HL-60/S4 treated with retinoic acid at 250 ng/mL for 4 days and 3 days (cell line): Measurements from ENCODE around the gene HGFAC.

Source experiments
- in situ Hi-C: fragments of 300-500 bp; cut with MboI; formaldehyde crosslinking; loops from 2 replicates; pipeline ENCODE4 v1.7.0; 2022; ENCODE audit warnings: low sequenced_read_pairs

HGFAC gene

DNA sequence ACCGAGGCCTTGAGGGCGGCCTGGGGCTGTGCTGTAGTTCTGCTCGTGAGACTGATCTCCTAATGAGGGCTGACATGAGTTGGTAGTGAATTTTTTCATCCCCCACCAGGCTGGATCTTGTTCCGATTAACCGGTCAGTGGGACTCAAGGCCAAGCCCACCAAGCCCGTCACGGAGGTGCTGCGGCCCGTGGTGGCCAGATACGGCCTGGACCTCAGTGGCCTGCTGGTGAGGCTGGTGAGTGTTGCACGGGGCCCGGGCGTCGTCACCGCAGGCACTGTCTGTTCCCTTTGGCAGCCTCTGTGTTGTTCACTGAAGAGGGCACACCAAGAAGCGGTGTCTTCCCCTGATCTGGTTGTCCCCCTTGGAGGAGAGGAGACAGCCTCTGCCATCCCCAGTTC is 18.4 kb upstream of the HGFAC start:
- in situ Hi-C loops, result no loop called here

DNA sequence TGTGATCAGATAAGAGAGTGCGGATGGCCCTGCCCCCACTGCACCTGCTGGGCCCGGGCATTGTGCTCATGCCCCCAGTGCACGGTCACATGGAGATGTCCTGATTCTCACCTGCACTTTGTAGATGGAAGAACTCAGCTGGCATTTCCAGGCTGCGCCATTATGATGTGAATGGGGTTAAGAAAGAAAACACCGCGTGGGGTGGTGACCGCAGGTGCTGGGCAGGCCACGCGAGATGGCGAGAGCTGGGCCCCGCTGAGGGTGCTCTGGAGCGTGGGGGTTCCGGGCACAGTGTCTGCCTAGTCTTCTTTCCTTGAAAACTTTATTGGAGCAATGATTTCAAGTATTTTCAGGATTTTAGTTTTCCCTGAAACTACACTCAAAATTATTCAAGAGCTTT is 17.8 kb upstream of the HGFAC start:
- in situ Hi-C loops, result no loop called here

DNA sequence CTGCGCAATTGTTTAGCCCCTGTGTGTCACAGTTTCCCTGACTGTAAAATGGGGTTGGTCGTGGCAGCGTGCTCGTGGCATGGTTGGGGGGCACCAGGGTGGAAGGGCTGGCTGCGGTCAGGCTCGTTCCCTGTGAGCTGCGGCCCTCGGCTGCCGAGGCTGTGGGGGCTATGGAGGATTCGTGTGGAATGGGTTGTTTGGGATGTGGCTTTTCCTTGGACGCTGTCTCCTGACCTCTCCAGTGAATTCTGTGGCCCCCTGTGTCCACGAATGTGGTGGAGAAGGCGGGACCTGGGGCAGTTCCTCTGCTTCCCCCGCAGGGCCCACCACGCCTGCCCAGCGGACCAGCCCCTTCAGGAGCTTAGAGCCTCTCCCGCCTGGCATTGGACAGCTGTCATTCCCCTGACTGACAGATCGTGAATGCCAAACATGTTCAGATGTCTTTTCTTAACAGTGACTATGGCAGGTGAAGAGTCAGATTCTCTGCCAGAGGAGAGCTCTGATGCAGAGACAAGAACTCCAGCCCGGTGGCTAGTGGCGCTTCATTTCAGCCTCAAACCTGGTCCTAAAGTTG is 17.2 kb upstream of the HGFAC start:
- in situ Hi-C loops, result no loop called here

DNA sequence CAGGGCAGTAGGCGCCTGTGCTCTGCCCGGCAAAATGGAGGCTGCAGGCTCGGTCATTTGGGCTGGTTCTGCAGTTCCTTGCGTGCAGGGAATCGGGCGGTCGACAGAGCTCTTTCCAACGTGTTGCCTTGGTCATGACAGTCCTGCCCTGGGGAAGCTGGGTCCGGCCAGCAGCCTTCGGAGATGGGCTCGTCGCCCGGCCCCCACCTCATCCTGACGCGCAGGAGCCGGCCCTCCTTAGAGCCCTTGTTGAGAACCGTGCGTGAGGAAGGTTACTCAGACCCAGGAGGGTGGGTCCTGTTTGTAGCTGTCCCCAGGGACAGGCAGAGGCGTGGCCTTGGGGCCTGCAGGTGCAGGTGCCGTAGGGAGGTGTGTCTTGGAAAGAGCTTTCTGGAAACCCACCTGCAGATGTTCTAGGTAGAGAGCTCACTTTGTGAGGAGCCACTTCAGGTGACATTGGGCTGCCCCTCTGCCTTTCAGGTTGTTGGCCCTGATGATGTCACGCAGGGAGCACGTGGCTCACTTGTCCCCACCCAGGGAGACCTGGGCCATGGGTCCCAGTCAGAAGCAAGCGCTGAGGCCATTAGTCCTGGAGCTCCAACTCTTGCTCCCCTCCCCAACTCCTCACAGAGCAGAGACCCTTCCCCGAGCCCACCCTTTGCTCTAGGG is 15.2 kb upstream of the HGFAC start:
- in situ Hi-C loops, result no loop called here

DNA sequence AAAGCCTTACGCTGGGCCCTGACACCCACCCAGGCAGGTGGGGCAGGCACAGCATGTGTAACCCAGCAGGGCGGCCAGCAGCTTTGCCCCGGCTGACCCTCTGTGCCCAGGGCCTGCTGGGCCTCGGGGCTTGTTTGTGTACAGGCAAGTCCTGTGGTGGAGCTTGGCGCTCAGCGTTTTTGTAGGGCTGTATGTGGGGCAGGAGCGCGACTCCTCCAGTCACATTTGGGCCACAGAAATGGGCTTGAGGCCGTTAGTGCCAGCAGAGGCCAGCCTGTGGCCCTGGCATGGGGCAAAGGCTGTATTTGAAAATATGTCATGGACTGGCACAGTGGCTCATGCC is 14.7 kb upstream of the HGFAC start:
- in situ Hi-C loops, result no loop called here

DNA sequence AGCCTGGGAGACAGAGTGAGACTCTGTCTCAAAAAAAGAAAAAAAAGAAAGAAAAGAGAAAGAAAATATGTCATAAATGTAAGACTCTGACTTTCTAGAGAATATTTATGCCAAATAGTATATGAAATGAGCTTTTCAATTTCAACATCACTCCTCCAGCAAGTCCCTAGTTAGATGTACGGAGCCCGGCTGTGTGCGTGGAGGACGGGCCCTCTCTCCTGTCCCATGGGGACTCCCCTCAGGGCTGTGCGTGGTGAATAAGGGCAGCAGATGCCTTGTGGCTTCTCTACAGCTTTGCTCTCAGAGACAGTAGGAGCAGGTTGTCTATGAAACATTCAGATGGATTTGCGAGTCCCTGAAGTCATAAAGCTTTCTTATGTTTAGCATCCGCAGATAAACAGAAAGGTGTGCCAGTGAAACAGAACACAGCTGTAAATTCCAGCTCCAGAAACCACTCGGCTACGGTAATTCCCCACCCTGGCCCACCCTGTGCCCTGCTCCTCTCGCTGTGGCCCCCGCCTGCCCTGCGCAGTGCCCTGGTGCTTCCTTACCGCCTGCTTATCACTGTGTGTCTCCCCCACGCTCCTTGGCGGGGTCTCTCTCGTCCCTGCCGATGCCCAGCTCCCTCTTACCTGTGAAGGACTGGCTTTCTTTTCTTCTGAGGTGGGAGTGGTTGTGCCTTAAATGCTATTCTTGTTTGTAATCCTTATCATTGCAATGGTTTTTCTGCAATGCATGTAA is 13.9 kb upstream of the HGFAC start:
- in situ Hi-C loops, result no loop called here

DNA sequence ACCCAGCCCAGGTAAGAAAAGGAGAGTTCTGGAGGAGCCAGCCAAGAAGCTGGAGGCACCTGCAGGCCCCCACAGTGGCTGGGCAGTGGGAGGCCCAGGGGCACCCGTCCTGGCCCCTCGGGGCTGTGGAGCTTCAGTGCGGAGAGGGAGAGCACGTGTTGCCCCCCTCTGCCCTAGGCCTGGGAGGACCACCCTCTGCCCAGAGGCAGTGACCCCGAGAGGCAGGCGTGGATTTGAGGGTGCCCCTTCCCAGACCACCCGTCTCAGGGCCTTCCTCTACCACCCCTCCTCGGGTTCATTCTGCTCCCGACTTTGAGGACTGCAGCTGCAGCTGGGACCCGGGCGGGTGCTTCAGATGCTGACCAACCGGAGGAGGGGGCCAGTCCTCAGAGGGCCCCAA is 12.1 kb upstream of the HGFAC start:
- in situ Hi-C loops, result no loop called here

DNA sequence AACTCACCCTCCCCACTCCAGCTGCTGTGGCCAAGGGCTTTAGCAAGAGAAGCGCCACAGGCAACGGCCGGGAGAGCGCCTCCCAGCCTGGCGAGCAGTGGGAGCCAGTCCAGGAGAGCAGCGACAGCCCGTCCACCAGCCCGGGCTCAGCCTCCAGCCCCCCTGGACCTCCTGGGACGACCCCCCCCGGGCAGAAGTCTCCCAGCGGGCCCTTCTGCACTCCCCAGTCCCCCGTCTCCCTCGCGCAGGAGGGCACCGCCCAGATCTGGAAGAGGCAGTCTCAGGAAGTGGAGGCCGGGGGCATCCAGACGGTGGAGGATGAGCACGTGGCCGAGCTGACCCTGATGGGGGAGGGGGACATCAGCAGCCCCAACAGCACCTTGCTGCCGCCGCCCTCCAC is 11.2 kb upstream of the HGFAC start:
- in situ Hi-C loops, result no loop called here

DNA sequence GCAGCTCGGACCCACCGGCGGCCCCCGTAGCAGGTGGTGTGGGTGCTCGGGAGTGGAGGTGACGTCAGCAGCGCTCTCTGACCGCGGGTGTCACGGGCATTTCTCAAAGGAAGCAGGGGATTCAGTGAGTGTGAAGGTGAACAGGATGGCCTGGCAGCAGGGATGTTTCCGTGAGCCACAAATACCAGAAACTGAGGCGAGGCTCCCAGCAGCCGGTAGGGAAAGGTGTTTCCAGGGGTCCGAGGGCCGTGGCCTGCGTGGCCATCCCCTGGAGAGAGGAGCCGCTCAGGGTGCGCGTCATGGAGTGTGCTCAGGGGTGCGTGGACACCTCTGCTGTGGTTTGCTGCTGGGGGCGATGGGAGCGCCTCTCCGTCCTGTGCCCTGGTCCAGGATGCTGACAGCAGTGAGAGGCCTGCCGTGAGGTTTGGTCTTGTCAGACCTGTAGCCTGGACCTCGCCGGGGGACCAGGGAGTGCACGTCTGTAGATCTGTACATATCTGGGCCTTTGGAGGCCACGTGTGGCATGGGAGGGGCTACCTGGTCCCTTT is 10.2 kb upstream of the HGFAC start:
- in situ Hi-C loops, result no loop called here

DNA sequence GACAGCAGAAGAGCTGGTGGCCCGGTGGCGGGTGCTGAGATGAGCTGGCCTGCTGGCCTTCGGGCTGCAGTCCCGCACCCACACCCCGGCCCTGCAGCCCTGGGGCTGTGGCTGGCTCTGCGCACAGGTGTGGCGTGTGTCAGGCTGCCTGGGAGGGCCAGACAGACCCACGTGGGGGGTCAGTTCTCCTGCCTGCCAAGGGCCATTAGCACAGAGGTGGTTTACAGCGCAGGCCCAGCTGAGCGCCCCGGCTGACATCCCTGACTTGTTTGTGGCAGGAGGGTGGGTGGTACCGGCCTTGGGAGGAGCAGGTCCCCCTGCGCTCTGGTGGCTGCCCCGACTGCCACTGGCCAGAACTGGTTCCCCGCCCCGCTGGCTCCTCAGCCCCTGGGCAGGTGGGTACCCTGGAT is 9.4 kb upstream of the HGFAC start:
- in situ Hi-C loops, result no loop called here

DNA sequence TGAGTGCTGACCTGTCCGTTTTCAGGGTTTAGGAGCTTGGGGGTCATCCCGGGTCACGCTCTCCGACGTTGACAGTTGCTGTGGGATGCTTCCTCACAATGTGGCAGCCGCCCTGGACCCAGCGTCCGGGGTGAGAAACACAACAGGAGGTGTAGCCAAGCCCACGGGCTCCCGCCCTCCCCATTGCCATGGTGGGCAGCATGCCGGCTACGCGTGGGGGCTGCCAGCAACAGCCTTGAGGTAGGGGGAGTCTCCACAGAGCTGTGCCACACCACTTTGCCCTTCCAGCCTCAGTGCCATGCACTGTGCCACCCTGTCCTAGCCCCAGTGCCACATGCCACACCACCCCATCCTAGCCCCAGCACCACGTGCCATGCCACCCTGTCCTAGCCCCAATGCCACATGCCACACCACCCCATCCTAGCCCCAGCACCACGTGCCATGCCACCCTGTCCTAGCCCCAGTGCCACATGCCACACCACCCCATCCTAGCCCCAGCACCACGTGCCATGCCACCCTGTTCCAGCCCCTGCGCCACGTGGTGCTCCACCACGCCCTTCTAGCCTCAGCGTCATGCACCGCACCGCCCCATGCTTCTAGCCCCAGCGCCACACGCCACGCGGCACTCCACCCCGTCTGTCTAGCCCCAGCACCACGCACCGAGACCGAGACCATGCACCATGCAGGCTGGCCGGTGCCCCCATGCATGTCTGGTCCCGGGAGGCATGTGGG is 8.5 kb upstream of the HGFAC start:
- in situ Hi-C loops, result no loop called here

DNA sequence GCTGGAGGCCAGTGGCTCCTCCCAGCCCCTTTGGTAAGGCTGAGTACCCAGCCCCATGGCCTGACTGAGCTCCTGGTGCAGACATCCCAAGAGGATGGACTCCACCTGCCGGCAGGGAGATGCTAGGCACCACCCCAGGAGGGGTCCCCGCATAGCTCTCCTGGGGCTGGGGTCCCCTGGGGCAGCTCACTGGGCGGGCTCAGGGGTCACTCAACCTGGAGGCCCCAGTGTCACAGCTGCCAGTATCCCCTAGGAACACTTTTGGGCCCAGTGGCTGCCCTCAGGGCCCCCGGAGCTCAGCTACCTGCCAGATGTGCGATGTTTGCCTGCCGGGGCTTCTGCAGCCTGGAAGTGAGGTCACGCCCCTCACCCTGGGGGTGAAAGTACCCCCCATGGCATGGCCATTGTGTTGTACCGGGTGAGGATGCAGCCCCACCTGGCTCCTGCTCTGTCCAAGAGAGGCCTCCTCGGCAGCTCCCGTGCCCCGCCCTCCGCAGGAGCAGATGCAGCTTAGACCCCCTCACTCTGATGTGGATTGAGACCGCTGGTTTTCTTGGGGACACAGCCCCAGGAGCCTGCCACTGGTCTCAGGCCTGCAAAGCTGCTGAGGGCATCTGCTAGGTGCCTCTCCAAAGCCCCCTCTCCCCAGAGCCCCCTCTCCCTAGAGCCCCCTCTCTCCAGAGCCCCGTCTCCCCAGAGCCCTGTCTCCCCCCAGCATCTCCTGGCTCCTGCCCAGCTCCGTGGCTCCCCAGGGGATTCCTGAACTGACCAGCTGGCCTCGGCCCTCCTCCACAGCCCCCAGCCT is 6.7 kb upstream of the HGFAC start:
- in situ Hi-C loops, result no loop called here

DNA sequence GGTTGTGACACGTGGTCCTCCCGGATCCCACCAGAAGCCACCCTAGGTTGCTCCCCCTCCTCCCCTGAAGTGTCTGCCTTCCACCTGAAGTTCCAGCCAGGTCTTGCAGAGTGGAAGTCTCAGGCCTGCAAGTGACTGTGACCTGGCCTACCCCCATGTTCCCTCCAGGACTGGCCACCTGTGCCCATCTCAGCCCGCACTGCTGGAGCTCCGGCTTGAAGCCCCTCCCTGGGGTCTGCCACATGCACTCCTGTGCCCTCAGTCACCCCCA is 6.1 kb upstream of the HGFAC start:
- in situ Hi-C loops, result no loop called here

DNA sequence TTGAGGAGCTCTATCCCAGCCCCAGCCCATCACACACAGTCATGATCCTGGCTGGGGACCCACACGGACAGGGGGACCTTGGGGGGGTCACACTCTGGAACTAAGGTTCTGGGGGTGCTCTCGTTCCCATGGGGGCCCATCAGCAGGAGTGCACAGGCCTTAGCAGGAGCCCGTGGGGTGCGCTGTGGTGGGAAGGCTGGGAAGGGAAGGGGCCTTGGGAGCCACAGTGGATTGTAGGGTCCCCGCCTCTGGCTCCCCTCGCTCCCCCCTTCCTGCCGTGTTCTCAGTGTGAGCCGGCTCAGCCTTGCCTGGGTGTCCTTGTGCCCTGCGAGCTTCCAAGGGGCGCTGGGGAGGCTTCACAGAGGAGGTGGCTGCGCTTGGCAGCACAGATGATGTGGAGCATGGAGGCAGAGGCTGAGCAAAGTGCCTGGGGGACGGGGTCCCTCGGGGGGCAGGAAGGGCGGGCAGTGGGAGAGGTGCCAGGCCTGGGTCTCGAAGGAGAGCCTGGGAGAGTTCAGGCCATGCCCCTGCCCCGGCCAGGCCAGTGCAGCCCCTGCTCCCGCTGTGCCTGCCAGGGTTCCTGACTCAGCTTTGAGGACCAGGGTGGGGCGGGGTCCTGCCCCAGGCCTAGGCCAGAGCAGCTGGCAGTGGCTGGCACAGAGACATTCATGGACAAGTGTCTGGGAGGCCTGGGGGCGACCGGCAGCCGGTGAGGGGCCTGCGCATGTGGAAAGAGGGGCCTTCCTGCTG is 5.5 kb upstream of the HGFAC start:
- in situ Hi-C loops, result no loop called here

DNA sequence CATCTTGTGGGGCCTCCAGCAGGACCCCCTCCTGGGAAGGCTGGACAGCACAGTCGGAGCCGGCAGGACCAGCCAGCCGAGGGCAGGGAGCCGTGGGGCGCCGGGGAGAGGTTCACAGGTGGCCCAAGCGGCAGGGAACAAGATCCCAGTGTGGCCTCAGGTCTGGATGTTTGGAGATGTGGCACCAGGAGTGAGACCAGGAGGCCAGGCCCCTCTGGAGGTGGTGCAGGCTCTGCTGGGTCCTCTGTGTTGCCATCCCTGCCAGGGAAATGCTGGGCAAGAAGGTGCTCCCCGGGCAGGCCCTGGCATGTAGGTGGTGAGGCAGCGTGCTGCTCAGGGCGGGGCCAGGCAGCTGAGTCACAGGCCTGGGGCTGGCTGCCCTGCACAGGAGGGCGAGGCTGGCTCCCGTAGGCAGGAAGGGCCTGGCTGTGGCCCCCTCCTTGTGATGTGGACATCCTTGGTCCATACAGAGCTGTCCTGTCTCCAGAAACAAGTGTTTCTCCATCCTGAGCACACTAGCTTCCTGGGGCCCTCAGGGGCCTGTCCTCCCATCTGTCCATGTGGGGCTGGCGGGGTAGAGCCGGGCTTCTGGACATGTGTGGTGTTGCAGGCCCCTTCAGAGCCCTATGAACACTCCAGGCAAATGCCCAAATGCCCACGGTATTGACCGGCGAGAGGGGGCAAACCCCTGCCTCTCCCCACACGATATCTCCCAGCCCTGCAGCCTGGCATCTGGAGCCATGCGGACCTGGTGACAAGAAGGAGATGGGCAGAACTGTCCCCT is 4.8 kb upstream of the HGFAC start:
- in situ Hi-C loops, result no loop called here

DNA sequence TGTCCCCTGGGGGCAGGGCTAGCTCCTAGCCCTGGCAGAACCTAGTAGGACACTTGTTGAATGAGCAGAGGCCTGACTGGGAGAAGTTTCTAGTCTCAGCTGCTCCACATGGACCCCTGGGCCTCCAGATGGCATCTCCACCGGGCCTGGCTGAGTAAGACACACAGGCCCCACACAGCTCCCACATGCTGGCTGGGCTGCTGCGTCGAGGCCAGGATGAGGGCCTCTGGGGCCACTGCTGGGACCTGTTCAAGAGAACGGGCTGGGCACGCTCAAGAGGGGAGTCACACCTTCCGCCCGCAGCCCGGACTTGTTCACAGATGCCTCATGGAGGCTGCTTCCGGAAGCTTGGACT is 4.2 kb upstream of the HGFAC start:
- in situ Hi-C loops, result no loop called here

DNA sequence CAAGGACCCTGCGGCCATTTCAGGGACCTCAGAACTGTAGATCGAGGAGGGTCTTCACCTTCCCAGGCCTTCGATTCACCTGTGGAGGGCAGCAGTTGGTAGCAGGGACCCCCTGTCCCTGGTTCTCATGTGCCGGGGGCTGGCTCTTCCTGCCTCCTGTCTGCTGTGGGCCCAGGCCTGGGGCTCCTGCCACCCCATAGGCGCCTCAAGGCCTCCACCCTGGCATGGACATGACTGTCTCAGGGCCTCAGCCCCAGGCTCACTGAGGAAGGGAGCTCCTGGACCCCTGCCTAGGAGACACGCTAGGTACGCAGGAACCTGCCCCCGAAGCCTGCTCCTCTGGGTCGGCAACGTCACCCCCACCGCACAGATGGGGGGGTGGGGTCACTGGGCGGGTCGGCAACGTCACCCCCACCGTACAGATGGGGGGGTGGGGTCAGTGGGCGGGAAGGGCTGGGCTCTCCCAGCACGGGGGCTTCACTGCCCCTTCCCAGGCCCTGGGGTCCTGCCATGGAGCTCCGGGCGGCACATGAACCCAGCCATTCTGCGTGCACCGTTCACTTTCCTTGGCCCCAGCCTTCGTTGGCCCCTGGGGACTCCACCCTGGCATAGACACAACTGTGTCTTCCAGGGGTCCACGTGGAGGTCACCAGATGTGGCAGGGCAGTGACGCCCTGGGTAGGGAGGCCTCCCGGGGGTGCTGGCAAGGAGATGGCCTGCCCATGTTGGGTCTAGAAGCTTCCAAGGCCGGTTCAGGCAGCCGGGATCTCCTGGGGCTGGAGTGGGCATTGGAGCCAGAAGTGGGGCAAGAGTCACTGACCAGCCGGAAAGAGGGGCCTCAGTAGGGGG is 3.5 kb upstream of the HGFAC start:
- in situ Hi-C loops, result no loop called here

DNA sequence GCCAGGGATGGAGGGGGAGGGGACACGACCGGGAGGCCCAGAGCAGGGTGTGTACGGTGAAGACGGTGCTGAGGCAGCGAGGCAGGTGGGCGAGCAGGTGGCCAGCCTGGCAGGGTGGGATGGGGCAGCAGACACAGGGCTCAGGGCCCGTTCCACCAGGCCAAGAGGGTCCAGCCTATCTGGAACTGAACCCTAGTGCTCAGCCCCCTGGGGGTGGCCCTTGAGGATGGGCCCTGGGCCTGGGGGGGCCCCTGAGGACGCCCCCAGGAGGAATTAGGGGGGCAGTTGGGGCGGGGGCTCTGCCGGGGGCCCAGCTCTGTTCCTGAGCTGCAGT is 3.0 kb upstream of the HGFAC start:
- in situ Hi-C loops, result no loop called here

DNA sequence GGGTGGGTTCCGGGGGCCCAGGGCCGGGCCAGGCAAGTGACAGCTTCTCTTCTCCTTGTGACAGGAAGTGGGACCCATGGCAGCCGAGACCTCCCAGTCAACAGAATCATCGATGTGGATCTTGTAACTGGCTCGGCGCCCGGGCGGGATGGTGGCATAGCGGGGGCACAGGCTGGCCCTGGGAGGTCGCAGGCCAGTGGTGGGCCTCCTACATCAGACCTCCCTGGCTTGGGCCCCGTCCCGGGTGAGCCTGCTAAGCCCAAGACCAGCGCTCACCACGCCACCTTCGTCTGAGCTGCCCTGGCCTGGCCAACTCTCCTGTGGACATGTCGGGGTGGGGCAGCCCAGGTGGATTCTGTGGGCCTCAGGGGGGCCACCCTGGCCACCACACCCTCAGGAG is 2.4 kb upstream of the HGFAC start:
- in situ Hi-C loops, result no loop called here
